ENCODE data around the gene ACVRL1. TPM values are rescaled to one million over a fixed set of nuclear protein-coding genes. Genes with fewer than 3 reads are reported as not detected.

The ACVRL1 gene
- total and polyA plus RNA-seq, 9 of the 15 experiments (the other 6 are each of a cell fraction or from before 2014, with no cell fraction given): 0.07 to 1.4 (median 0.30) TPM

DNA sequence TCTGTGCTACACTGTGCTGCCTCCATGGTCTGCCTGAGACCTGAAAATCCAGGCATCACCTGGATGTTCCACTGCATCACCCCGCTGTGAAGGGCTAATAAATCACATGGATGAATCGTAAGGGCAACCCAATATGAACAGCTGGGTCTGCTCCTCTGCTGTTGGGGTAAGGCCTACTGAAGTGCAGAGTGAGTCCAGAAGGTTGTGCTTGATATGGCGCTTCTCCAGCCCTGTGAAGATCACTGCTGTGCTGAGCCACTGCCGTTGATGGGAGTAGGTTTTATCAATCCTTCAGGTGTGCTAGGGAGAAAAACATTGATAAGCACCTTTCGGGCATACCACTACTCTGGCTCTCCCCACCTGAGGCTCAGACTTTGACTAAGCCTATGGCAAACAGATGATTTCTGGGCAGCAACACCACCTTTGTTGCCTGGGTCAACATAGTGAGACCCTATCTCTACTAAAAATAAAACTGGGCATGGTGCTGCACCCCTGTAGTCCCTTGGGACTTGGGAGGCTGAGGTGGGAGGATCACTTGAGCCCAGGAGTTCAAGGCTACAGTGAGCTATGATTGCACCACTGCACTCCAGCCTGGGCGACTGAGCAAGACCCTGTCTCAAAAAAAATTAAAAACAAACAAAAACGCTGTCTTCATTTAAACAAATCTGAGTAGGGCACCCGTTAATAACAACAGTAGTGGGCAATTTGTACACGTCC is 1.7 kb downstream of the ACVRL1 start (continued):
- TF ChIP-seq DACH1 (IDR thresholded peaks at IDR 0.05; ENCODE audit: partially characterized antibody): peak; percentile 87
- no peak for TF ChIP-seq SREBF2 (CRISPR knock-in tag; IDR thresholded peaks at IDR 0.05)
- TF ChIP-seq CBFA2T3 (IDR thresholded peaks at IDR 0.05): peak; percentile 96
- no peak for TF ChIP-seq SMARCE1 (IDR thresholded peaks at IDR 0.05)
- TF ChIP-seq ZKSCAN3 (CRISPR knock-in tag; IDR thresholded peaks at IDR 0.05): no peak
- no peak for TF ChIP-seq ELF2 (CRISPR knock-in tag; IDR thresholded peaks at IDR 0.05)
- TF ChIP-seq HDAC2 (IDR thresholded peaks at IDR 0.05): 0 out of 2 replicates have a peak, but pooled peaks have one; percentile 37
- peak in 1 of 2 experiments; percentile 25; a peak in 1 of 4 replicates for TF ChIP-seq RCOR1 (IDR thresholded peaks at IDR 0.05; ENCODE audit: borderline replicate concordance in 1 of 2, low read depth in 2 of 2, low read length in 2 of 2)
- no peak for TF ChIP-seq HDAC1 (IDR thresholded peaks at IDR 0.05)
- no peak for TF ChIP-seq U2AF2 (optimal IDR thresholded peaks at IDR 0.05; ENCODE audit: low read depth, low read length)
- no peak for TF ChIP-seq ZNF253 (CRISPR knock-in tag; conservative IDR thresholded peaks at IDR 0.05)
- TF ChIP-seq XRCC3 (IDR thresholded peaks at IDR 0.05): no peak
- TF ChIP-seq SOX6 (IDR thresholded peaks at IDR 0.05): peak; percentile 10; the same call in 1 of the 2 replicates
- no peak for TF ChIP-seq BRF2 (IDR thresholded peaks at IDR 0.05; ENCODE audit: borderline replicate concordance, insufficient read depth, insufficient read length)
- no peak for TF ChIP-seq SMAD3 (CRISPR knock-in tag; conservative IDR thresholded peaks at IDR 0.05)
- no peak for TF ChIP-seq ZNF586 (CRISPR knock-in tag; conservative IDR thresholded peaks at IDR 0.05)
- TF ChIP-seq TRIM25 (IDR thresholded peaks at IDR 0.05; ENCODE audit: borderline replicate concordance): no peak
- TF ChIP-seq TCF3 (CRISPR knock-in tag; IDR thresholded peaks at IDR 0.05): peak; percentile 92
- no peak for TF ChIP-seq ZNF644 (tag; IDR thresholded peaks at IDR 0.05; ENCODE audit: low read depth)
- peak; percentile 70 for TF ChIP-seq STAT5A (IDR thresholded peaks at IDR 0.05; ENCODE audit: borderline replicate concordance, low read length)
- TF ChIP-seq HDGF (IDR thresholded peaks at IDR 0.05): no peak
- TF ChIP-seq GTF2F1 (IDR thresholded peaks at IDR 0.05; ENCODE audit: low read depth, low read length): no peak
- no peak for TF ChIP-seq KDM5B (IDR thresholded peaks at IDR 0.05; ENCODE audit: insufficient replicate concordance, low read depth, low read length)
- TF ChIP-seq ZNF431 (CRISPR knock-in tag; IDR thresholded peaks at IDR 0.05): no peak
- peak; percentile 65 for TF ChIP-seq DPF2 (IDR thresholded peaks at IDR 0.05)
- TF ChIP-seq MTA2 (IDR thresholded peaks at IDR 0.05; ENCODE audit: low read depth): peak; percentile 78
- TF ChIP-seq, protein P1, sequence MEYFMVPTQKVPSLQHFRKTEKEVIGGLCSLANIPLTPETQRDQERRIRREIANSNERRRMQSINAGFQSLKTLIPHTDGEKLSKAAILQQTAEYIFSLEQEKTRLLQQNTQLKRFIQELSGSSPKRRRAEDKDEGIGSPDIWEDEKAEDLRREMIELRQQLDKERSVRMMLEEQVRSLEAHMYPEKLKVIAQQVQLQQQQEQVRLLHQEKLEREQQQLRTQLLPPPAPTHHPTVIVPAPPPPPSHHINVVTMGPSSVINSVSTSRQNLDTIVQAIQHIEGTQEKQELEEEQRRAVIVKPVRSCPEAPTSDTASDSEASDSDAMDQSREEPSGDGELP (CRISPR knock-in tag; IDR thresholded peaks at IDR 0.05; ENCODE audit: borderline replicate concordance): peak; percentile 91
- TF ChIP-seq ZNF79 (CRISPR knock-in tag; IDR thresholded peaks at IDR 0.05; ENCODE audit: low read depth): no peak
- no peak for TF ChIP-seq CBX5 (IDR thresholded peaks at IDR 0.05; ENCODE audit: borderline replicate concordance, low read depth)
- no peak for TF ChIP-seq MYNN (IDR thresholded peaks at IDR 0.05)
- TF ChIP-seq MYNN (CRISPR knock-in tag; IDR thresholded peaks at IDR 0.05): no peak
